Psoas muscle (tissue), 8 donors: ENCODE measurements around the gene GLDC. TPM values are rescaled to one million over a fixed set of nuclear protein-coding genes. Genes with fewer than 3 reads are reported as not detected.

ENCODE experiments used
- ATAC-seq, 4 donors: fragments of 200-7000 bp; cut with Tn5 transposase; one replicate each; pipeline ENCODE4 v1.9.1; 2020; ENCODE audit warnings: moderate library complexity in 3 of 4, mild to moderate bottlenecking in 2 of 4
- DNase-seq, 2 donors: peaks; one replicate each; pipeline ENCODE4 v3.0.0-alpha.2; 2020
- H3K27ac ChIP-seq: fragments of 200-600 bp; one replicate; pipeline ENCODE4 v1.8.0; 2022
- H3K27me3 ChIP-seq, 3 donors: fragments of 200-600 bp in 1 of 3; one replicate each; pipeline versions ENCODE4 v1.6.1 to v1.8.0; 2013 to 2022; ENCODE audit warnings: low read length in 2 of 3, mild to moderate bottlenecking in 2 of 3, moderate library complexity in 1 of 3; ENCODE audit not compliant: insufficient read depth in 3 of 3
- H3K36me3 ChIP-seq, 2 donors: fragments of 200-600 bp in 1 of 2; one replicate each; pipeline versions ENCODE4 v1.6.1 to v1.8.0; 2013 to 2022; ENCODE audit warnings: low read depth in 1 of 2, mild to moderate bottlenecking in 1 of 2, moderate library complexity in 1 of 2; ENCODE audit not compliant: insufficient read depth in 1 of 2
- H3K4me1 ChIP-seq: fragments of 200-600 bp; one replicate; pipeline ENCODE4 v1.8.0; 2022
- H3K4me3 ChIP-seq: fragments of 200-600 bp; one replicate; pipeline ENCODE4 v1.8.0; 2022; ENCODE audit warnings: mild to moderate bottlenecking
- H3K9me3 ChIP-seq: fragments of 200-600 bp; one replicate; pipeline ENCODE4 v1.8.0; 2022
- CTCF ChIP-seq: fragments of 200-600 bp; IDR thresholded peaks from one replicate; pipeline ENCODE4 v1.8.0; 2022; ENCODE audit warnings: antibody characterized with exemption
- WGBS, 3 donors: extraction: QIAGEN DNeasy Blood & Tissue Kit; methylation state at CpG; one replicate each; pipeline versions ENCODE4 v1.1.6 to v1.1.7; 2013; 5-methylcytosine and 5-hydroxymethylcytosine counted together
- intact Hi-C, 2 donors: fragments of 100-400 bp; cut with DNase I; formaldehyde crosslinking; loops; one replicate each; pipeline versions ENCODE4 v1.11.0 to v1.14.2; 2022
- polyA plus RNA-seq, 3 donors: library from polyadenylated mRNA; stranded (reverse); fragments of 200-250 nt; gene quantifications; one replicate each; pipeline ENCODE4 v1.2.3, GENCODE V29; 2013
- total RNA-seq, 4 donors: library from RNA; stranded (reverse); fragmentation: NEBNext Ultra II Directional in 2 of 4; extraction: Animal tissue kit (Norgen Biotek cat#: 25700) in 2 of 4; gene quantifications; one replicate each; pipeline versions ENCODE4 v1.2.1 to v1.2.4, GENCODE V29; 2021 to 2023
- donor health status: healthy with polysubstance abuse.
- donor health status: DM: no; HTN: no; CAD: no; lungs with moderate emphysema.
- donor health status: Bipolar disorder and iron deficiency.
- donor health status: healthy.
- donor health status: DM: yes; HTN: yes; CAD: no.
- donor health status: DM: no; HTN: no; CAD: no.
- donor health status: DM: no; HTN: no; CAD: no.
- donor health status: DM: yes; HTN: yes; CAD: no.

The GLDC gene
- total and polyA plus RNA-seq, 7 donors, result 0.30 to 2.3 (median 1.3) TPM

DNA sequence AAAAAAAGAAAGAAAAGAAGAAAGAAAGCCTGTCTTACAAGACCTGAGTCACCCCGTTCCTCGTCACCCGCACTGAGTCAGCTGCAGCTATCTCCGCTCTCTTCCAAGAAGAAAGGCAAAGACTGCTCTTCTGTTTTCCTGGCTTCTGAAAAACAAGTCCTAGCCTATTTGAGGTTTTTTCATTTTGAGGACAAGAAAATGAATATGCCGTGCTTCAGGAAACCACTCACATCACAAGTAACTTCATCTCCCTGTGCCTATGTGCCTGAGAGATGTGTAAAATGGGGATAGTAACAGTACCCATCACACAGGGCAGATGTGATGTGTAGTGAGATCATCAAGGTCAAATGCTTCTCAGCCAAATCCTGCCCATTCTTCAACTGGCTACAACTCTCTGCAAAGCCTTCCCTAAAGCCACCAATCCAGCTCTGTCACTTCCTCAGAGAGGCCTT, 78.4 kb downstream of the GLDC start:
- peaks cover 0 to 2% (median 0%) of the 10 kb centered on the region in 3 donors for H3K27me3 ChIP-seq
- intact Hi-C loops, result loop anchor here in 1 of 2 donors (5.0 kb wide), 1 partner anchor 215 kb away; no protein-coding TSS in a partner anchor
- ATAC-seq (no peak), DNase-seq (no peak)
- H3K4me1 ChIP-seq, result no peaks in the 10 kb centered on the region
- H3K36me3 ChIP-seq, result no peaks in the 10 kb centered on the region
- no peaks in the 10 kb centered on the region for H3K9me3 ChIP-seq
- TF ChIP-seq CTCF, result no peak
- no peak overlapping the region for H3K27ac ChIP-seq
- WGBS, 3 donors, result 84 to 93% (median 88%) methylated on average over 5 of the region's 5 CpGs
- no peak overlapping the region for H3K4me3 ChIP-seq

GRCh38 chr9:6566409-6567139, 79.0 kb downstream of the GLDC start:
- Histone ChIP-seq H3K36me3 (no peaks in the 10 kb centered on the region), H3K4me1 (no peaks in the 10 kb centered on the region), H3K27me3 (peaks cover 0 to 2% (median 0%) of the 10 kb centered on the region in 3 donors), H3K4me3 (no peak overlapping the region), H3K9me3 (no peaks in the 10 kb centered on the region), H3K27ac (no peak overlapping the region)
- WGBS, 3 donors, result 72 to 80% (median 79%) methylated on average over 10 of the region's 10 CpGs
- DNase-seq (no peak), ATAC-seq (peak in 2 of 4 donors; percentile 58 to 59)
- intact Hi-C loops, result loop anchor here in 1 of 2 donors (5.0 kb wide), 1 partner anchor 214 kb away; no protein-coding TSS in a partner anchor
- no peak for TF ChIP-seq CTCF

- Histone ChIP-seq H3K4me1 (no peaks in the 10 kb centered on the region), H3K9me3 (no peaks in the 10 kb centered on the region), H3K27ac (no peak overlapping the region), H3K27me3 (peaks cover 0 to 2% (median 0%) of the 10 kb centered on the region in 3 donors), H3K36me3 (no peaks in the 10 kb centered on the region), H3K4me3 (no peak overlapping the region)
- ATAC-seq (no peak), DNase-seq (no peak)
- TF ChIP-seq CTCF, result no peak
- intact Hi-C loops, result loop anchor here in 1 of 2 donors (5.0 kb wide), 1 partner anchor 213 kb away; no protein-coding TSS in a partner anchor
- 57 to 69% (median 63%) methylated on average over 8 of the region's 8 CpGs for WGBS, 3 donors
Measured at GRCh38 chr9:6565312-6565711, 80.2 kb downstream of the GLDC start.

GRCh38 chr9:6564868-6565267, 80.7 kb downstream of the GLDC start:
- peaks cover 0 to 2% (median 0%) of the 10 kb centered on the region in 3 donors for H3K27me3 ChIP-seq
- H3K27ac ChIP-seq, result no peak overlapping the region
- DNase-seq, result no peak
- no peaks in the 10 kb centered on the region for H3K9me3 ChIP-seq
- intact Hi-C loops, result loop anchor here in 1 of 2 donors (5.0 kb wide), 1 partner anchor 213 kb away; no protein-coding TSS in a partner anchor
- no peak for ATAC-seq
- WGBS, 3 donors, result 39 to 46% (median 40%) methylated on average over 3 of the region's 3 CpGs
- TF ChIP-seq CTCF, result no peak
- no peaks in the 10 kb centered on the region for H3K36me3 ChIP-seq
- no peaks in the 10 kb centered on the region for H3K4me1 ChIP-seq
- H3K4me3 ChIP-seq, result no peak overlapping the region
